DMS79 treated with DMSO at 0.1 percent for 48 hours (cell line): Measurements from ENCODE around the gene BBOX1.
"Not testable (repeated sequence)": the region's sequence is repeated elsewhere in the genome, so short reads cannot be mapped to it uniquely, and the experiment has no call there.

Experiments
- DNase-seq: peaks from one replicate; lab custom pipeline; 2025; lab: John Stamatoyannopoulos, UW

Gene BBOX1

GRCh38 chr11:27083782-27084181 lies 43.2 kb downstream of the BBOX1 start:
- no peak for DNase-seq

DNA sequence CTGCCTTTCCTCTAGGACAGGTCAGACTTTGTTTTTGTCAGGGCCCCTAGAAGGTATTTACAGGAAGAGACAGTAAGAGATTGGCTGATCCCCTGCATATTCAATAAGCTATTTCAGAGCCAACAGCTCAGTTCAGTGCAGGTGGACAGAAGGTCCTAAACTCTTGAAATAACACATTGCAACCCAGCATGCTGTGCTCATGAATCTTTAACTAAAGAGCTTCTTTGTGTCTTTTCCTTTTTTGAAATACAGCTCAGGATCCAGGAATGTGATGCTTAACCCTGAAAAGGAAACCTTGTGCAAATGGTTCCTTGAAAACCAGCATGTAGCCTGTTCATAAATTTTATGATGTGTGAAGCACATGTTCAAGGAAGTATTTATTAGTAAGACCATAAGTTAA lies 43.9 kb downstream of the BBOX1 start:
- DNase-seq, result no peak

GRCh38 chr11:27085111-27085510 lies 44.5 kb downstream of the BBOX1 start:
- DNase-seq, result no peak

- no peak for DNase-seq
Observed at GRCh38 chr11:27085605-27086004, 45.0 kb downstream of the BBOX1 start.

GRCh38 chr11:27087432-27087831 lies 46.8 kb downstream of the BBOX1 start:
- no peak for DNase-seq

- DNase-seq, result peak; percentile 67
Observed at GRCh38 chr11:27088353-27088752, 47.7 kb downstream of the BBOX1 start.

GRCh38 chr11:27089746-27090145 lies 49.1 kb downstream of the BBOX1 start:
- no peak for DNase-seq

GRCh38 chr11:27090357-27090948 lies 49.8 kb downstream of the BBOX1 start:
- DNase-seq, result not testable (repeated sequence)

DNA sequence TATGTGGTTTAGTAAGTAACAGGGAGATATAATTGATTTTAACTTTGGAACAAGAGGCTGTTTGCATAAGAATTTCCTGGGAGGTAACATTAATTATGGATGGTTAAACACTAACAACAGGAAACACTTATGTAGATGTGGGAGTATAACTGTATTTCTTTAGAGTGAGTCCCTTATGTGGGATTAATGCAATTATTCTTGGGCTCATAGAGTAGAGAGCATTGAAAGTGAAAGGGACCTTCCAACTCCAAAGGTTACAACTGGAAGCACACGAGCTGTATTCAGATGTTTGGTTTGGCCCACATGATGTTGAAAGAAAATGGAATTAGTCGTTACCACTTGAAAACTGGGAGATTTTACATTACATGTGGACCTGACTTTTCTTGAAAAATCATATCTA lies 53.5 kb downstream of the BBOX1 start:
- DNase-seq, result no peak

GRCh38 chr11:27095059-27095458 lies 54.4 kb downstream of the BBOX1 start:
- DNase-seq, result no peak

DNA sequence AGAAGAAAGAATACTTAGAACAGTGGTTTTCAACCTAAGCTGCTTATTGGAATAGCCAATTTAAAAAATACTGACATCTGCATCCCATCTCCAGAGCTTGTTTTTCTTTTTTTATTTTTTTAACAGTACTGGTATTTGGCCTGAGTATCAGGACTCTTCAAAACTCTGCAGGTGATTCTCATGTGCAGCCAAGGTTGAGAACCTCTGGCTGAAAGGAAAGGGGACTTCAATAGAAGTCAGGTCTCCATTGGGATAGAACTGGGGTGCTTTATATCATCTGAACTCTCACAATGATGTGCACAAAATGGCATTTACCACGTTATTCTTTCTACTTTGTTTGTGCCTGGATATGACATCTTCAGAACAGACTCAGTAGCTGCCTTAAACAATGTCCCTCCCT lies 55.3 kb downstream of the BBOX1 start:
- DNase-seq, result no peak

- DNase-seq, result no peak
Observed at GRCh38 chr11:27097551-27097950, 56.9 kb downstream of the BBOX1 start.

DNA sequence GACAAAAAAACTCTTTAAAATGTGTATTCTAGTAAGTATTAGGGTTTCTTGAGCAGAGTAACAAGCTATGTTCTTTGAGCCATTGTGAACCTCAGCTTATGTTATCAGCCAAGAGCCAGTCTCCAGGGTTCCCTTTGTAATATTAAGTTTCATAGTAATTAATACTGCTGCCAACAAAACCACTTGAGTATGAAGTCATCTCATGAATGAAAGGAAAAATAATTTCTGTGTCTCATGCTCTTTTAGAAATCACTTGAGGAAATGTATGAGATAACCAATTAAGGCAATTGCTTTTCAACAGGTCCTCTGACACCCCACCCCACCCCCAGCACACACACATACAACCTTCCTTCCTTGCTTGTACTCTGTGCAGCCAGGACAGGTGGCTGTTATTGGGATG lies 59.9 kb downstream of the BBOX1 start:
- DNase-seq, result peak; percentile 92

DNA sequence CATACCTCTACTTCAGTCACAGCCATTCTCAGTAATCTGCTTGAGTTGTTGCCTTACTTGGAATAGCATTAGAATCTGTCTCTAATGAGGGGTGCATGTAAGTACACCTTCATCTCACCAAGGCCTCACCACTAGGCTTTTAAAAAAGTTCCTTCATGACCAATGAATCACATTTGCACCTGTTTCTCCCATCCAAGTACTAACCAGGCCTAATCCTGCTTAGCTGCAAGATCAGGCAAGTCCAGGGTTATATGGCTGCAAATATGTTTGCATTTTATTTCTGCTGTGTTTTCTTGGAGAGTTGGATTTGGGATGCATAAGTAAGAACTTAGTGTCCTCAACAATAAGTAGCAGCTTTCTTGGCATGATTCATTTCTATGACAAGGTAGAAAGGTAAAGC lies 66.9 kb downstream of the BBOX1 start:
- no peak for DNase-seq

DNA sequence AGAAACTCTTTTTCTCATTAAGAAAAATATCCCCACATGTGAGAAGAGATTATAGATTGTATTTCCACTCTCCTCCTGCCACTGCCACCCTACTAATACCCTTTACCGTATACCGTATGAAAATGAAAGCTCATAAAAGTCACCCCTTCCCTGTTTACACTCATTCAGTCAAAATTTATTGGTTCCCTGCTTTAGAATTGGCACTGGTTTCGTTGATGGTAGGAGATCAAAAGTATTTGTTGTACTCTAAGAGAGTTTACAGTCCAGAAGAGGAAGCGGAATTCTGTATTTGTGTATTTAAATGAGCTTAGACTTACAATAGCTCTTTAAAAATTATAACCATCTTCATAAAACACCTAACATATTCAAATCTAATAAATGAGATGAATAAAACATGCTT lies 68.2 kb downstream of the BBOX1 start:
- no peak for DNase-seq

DNA sequence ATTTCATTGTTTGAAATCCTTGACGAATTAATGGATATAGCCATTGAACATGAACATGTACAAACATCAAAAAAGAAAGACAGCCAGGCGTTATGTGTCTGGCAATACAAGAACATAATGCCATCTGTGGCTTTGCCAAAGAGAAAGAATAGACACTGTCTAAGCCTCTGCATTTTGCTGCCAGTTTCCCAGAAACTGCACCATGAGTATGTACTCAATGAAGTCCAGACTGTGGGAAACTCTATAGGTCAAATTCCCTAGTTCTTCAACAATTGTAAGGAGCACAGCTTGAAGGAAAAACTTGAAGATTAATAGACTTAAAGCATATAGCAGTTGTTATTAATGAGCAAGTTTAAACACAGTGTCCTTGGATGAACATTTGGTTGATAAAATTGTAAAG lies 71.3 kb downstream of the BBOX1 start:
- DNase-seq, result no peak

DNA sequence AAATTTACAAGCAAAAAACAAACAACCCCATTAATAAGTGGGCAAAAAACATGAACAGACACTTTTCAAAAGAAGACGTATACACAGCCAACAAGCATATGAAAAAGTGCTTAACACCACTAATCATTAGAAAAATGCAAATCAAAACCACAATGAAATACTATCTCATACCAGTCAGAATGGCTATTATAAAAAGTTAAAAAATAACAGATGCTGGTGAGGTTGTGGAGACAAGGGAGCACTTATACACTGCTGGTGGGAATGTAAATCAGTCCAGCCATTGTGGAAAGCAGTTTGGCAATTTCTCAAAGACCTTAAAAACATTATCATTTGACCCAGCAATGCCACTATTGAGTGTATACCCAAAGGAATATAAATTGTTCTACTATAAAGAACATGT lies 72.3 kb downstream of the BBOX1 start:
- DNase-seq, result no peak

- DNase-seq, result no peak
Observed at GRCh38 chr11:27115051-27115650, 74.5 kb downstream of the BBOX1 start.

DNA sequence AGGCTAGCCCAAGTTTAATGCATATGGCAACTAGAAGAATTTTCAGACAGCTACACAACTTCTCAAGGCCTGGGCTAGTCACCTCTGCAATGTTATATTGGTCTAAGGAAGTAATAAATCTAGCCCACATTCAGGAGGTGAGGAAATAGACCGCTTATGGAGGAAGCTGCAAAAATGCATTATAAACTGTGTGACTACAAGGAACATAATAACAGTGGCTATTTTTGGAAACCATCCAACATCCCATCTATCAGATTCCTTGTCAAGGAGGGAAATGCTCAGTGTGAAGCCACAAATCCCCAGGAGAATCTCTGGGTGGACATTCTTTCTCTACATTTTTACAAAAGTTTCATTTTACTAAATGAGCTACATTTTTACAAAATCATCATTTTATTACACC lies 76.1 kb downstream of the BBOX1 start:
- DNase-seq, result no peak

- no peak for DNase-seq
Observed at GRCh38 chr11:27118371-27118770, 77.8 kb downstream of the BBOX1 start.

DNA sequence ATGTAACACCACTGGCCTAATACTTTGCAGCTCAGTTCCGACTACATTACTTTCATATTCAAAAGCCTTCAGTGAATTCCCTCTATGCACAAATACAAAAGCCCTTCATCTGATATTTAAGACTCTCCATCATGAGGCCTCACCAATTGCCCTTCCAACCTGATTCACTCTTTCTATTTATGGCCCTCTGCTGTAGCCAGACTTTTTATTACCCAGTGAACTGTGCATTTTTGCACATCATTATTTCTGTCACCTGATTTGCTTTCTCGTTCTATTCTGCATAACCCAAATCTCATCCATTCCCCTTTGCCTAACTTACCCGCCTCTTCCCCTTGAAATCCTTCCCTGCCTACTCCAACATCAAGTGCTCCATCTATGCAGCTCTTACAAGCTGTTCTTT lies 78.3 kb downstream of the BBOX1 start:
- no peak for DNase-seq

GRCh38 chr11:27119396-27119795 lies 78.8 kb downstream of the BBOX1 start:
- no peak for DNase-seq

DNA sequence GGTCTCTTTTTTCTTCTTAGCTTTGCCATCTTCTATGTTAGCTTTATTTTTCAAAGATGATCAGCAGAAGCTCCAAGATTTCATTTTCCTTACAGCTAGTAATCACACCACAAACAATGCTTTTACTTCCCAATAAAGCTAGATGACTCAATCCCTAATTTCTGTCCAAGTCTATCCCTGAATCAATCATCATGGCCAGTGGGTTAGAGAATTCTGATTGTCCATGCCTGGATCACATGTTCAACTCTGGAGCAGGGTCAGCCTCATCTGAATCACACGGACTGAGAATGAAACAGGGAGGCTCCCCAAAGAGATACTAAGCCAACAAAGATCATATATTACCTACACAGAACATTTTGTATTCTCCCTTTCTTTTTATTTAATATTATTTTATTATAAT lies 79.6 kb downstream of the BBOX1 start:
- no peak for DNase-seq

GRCh38 chr11:27122001-27122400 lies 81.4 kb downstream of the BBOX1 start:
- DNase-seq, result no peak
